SH-SY5Y (cell line): ENCODE results near the gene PHACTR2.

ENCODE experiments used
- GATA2 ChIP-seq: IDR thresholded peaks from 2 replicates; pipeline ENCODE4 v1.6.1; 2011; ENCODE audit warnings: mild to moderate bottlenecking, low read depth, low read length
- GATA3 ChIP-seq: IDR thresholded peaks from 2 replicates; pipeline ENCODE4 v1.6.1; 2011; ENCODE audit warnings: low read depth, mild to moderate bottlenecking, low read length, moderate library complexity

Gene PHACTR2

GRCh38 chr6:143867236-143867635, 189.5 kb downstream of the PHACTR2 start:
- no peak for TF ChIP-seq GATA2
- TF ChIP-seq GATA3 = no peak

- TF ChIP-seq GATA3 (no peak), GATA2 (no peak)
These were observed 194.4 kb downstream of the PHACTR2 start for GRCh38 chr6:143872201-143872600.

- TF ChIP-seq GATA3 = no peak
- no peak for TF ChIP-seq GATA2
These were observed 200.0 kb downstream of the PHACTR2 start for GRCh38 chr6:143877584-143878271.

GRCh38 chr6:143878272-143878760, 200.6 kb downstream of the PHACTR2 start:
- no peak for TF ChIP-seq GATA2

GRCh38 chr6:143880412-143880811, 202.6 kb downstream of the PHACTR2 start:
- TF ChIP-seq GATA3 = no peak
- TF ChIP-seq GATA2 = no peak
